Astrocyte (in vitro differentiated cells and primary cell): ENCODE results near the gene CHD6. TPM values are rescaled to one million over a fixed set of nuclear protein-coding genes. Genes with fewer than 3 reads are reported as not detected.

Experiments
- DNase-seq: peaks from one replicate; pipeline ENCODE4 v3.0.0-alpha.2; 2010; ENCODE audit warnings: low read depth
- FAIRE-seq: peaks from 2 replicates; lab custom pipeline; 2011; peaks lifted over from hg19 to GRCh38; lab: Jason Lieb, UNC
- H2AFZ ChIP-seq: 2 replicates; pipeline ENCODE4 v1.6.0; 2012; ENCODE audit warnings: low read depth, low read length, inconsistent platforms
- H3K27ac ChIP-seq: 2 replicates; pipeline ENCODE4 v1.5.1; 2011; ENCODE audit warnings: low read depth, low read length, inconsistent platforms
- H3K27me3 ChIP-seq: 2 replicates; pipeline ENCODE4 v1.6.0; 2011; ENCODE audit warnings: low read length, inconsistent platforms; ENCODE audit not compliant: insufficient read depth
- H3K36me3 ChIP-seq: 2 replicates; pipeline ENCODE4 v1.5.1; 2011; ENCODE audit warnings: low read length, inconsistent platforms; ENCODE audit not compliant: insufficient read depth
- H3K4me1 ChIP-seq: 2 replicates; pipeline ENCODE4 v1.5.1; 2011; ENCODE audit warnings: low read length, inconsistent platforms; ENCODE audit not compliant: insufficient read depth
- H3K4me2 ChIP-seq: 2 replicates; pipeline ENCODE4 v1.6.0; 2012; ENCODE audit warnings: low read length, inconsistent platforms
- H3K4me3 ChIP-seq: 2 replicates; pipeline ENCODE4 v1.5.1; 2011; ENCODE audit warnings: low read depth, mild to moderate bottlenecking, low read length, inconsistent platforms; ENCODE audit not compliant: insufficient read depth
- H3K79me2 ChIP-seq: 2 replicates; pipeline ENCODE4 v1.6.0; 2012; ENCODE audit warnings: mild to moderate bottlenecking, low read length, inconsistent platforms; ENCODE audit not compliant: insufficient read depth
- H3K9ac ChIP-seq: 2 replicates; pipeline ENCODE4 v1.6.0; 2012; ENCODE audit warnings: mild to moderate bottlenecking, low read length, inconsistent platforms
- H3K9me3 ChIP-seq: 2 replicates; pipeline ENCODE4 v1.5.1; 2012; ENCODE audit warnings: low read depth, mild to moderate bottlenecking, low read length, inconsistent platforms; ENCODE audit not compliant: insufficient read depth
- H4K20me1 ChIP-seq: 2 replicates; pipeline ENCODE4 v1.6.0; 2012; ENCODE audit warnings: low read length, inconsistent platforms; ENCODE audit not compliant: insufficient read depth
- H3K27ac Mint-ChIP-seq: one replicate; pipeline ENCODE4 v1.8.0; 2021; ENCODE audit warnings: mild to moderate bottlenecking, mixed read lengths; ENCODE audit not compliant: unreplicated experiment
- H3K27me3 Mint-ChIP-seq: one replicate; pipeline ENCODE4 v1.8.0; 2021; ENCODE audit warnings: low read depth, mixed read lengths; ENCODE audit not compliant: unreplicated experiment
- H3K36me3 Mint-ChIP-seq: one replicate; pipeline ENCODE4 v1.8.0; 2021; ENCODE audit warnings: low read depth, mixed read lengths; ENCODE audit not compliant: unreplicated experiment
- H3K4me1 Mint-ChIP-seq: one replicate; pipeline ENCODE4 v1.8.0; 2021; ENCODE audit warnings: low read depth, mixed read lengths; ENCODE audit not compliant: unreplicated experiment
- H3K4me3 Mint-ChIP-seq: one replicate; pipeline ENCODE4 v1.8.0; 2021; ENCODE audit warnings: mild to moderate bottlenecking, moderate library complexity, mixed read lengths; ENCODE audit not compliant: unreplicated experiment
- H3K9me3 Mint-ChIP-seq: one replicate; pipeline ENCODE4 v1.8.0; 2021; ENCODE audit warnings: mild to moderate bottlenecking, mixed read lengths; ENCODE audit not compliant: unreplicated experiment
- EZH2 ChIP-seq: IDR thresholded peaks from 2 replicates; pipeline ENCODE4 v1.6.1; 2012; ENCODE audit warnings: mild to moderate bottlenecking, low read length, inconsistent platforms; ENCODE audit not compliant: insufficient read depth
- total RNA-seq: library from RNA; stranded (reverse); gene quantifications from 2 replicates; pipeline ENCODE4 v1.2.1, GENCODE V29; 2021
- TF ChIP-seq, protein P1 (sequence below): IDR thresholded peaks from 2 replicates; pipeline ENCODE4 v1.5.1; 2011; ENCODE audit warnings: low read depth, mild to moderate bottlenecking, inconsistent platforms, low read length, moderate library complexity; ENCODE audit not compliant: insufficient read depth

Gene CHD6
- total RNA-seq, 1 donor from 2014 or later, result 44.7 TPM

- TF ChIP-seq EZH2, result no peak
- TF ChIP-seq, protein P1, sequence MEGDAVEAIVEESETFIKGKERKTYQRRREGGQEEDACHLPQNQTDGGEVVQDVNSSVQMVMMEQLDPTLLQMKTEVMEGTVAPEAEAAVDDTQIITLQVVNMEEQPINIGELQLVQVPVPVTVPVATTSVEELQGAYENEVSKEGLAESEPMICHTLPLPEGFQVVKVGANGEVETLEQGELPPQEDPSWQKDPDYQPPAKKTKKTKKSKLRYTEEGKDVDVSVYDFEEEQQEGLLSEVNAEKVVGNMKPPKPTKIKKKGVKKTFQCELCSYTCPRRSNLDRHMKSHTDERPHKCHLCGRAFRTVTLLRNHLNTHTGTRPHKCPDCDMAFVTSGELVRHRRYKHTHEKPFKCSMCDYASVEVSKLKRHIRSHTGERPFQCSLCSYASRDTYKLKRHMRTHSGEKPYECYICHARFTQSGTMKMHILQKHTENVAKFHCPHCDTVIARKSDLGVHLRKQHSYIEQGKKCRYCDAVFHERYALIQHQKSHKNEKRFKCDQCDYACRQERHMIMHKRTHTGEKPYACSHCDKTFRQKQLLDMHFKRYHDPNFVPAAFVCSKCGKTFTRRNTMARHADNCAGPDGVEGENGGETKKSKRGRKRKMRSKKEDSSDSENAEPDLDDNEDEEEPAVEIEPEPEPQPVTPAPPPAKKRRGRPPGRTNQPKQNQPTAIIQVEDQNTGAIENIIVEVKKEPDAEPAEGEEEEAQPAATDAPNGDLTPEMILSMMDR, result no peak
- H3K27ac ChIP-seq, result no peak overlapping the region
- no peak overlapping the region for H3K9ac ChIP-seq
- no peak for FAIRE-seq
- Mint-ChIP-seq H3K27me3 (no peaks in the 10 kb centered on the region), H3K9me3 (no peaks in the 10 kb centered on the region), H3K27ac (no peak overlapping the region), H3K4me3 (no peak overlapping the region), H3K4me1 (no peaks in the 10 kb centered on the region), H3K36me3 (peaks cover 24% of the 10 kb centered on the region)
- peaks cover 8% of the 10 kb centered on the region for H3K36me3 ChIP-seq
- H2AFZ ChIP-seq, result no peak overlapping the region
- peaks cover 4% of the 10 kb centered on the region for H4K20me1 ChIP-seq
- H3K4me3 ChIP-seq, result no peak overlapping the region
- H3K9me3 ChIP-seq, result no peaks in the 10 kb centered on the region
- no peaks in the 10 kb centered on the region for H3K27me3 ChIP-seq
- no peak for DNase-seq
- H3K4me1 ChIP-seq, result no peaks in the 10 kb centered on the region
- H3K79me2 ChIP-seq, result no peaks in the 10 kb centered on the region
- no peak overlapping the region for H3K4me2 ChIP-seq
These were observed 148.3 kb downstream of the CHD6 start for GRCh38 chr20:41469868-41470267.

DNA sequence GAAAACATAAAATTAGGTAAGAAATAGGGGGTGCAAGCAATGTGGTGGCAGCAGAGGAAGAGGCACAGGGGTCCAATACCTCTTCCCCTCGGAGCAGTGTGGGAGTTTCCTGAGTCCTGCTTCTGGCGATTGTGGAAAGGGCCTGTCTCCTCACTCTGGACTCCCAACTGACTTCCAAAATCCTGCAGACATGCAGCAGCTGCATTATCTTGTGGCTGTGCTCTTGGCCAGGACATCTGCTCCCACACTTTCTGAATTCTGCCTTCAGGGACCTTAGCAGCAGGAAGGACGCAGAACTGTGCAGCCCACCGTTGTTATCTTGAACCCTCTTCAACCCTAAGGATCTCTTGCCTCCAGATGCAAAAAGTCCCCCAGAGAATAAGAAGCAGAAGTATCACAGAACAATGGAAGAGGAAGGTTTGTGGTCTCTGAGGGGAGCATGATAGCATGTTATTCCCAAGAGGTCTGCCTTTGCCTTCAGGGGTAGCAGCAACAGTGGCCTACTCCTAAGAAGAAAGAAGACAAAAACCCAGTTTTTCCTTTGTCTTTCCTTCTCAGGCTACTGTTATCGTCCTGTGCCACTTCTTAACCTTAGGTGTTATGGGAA is 149.1 kb downstream of the CHD6 start:
- no peak overlapping the region for H3K27ac Mint-ChIP-seq

DNA sequence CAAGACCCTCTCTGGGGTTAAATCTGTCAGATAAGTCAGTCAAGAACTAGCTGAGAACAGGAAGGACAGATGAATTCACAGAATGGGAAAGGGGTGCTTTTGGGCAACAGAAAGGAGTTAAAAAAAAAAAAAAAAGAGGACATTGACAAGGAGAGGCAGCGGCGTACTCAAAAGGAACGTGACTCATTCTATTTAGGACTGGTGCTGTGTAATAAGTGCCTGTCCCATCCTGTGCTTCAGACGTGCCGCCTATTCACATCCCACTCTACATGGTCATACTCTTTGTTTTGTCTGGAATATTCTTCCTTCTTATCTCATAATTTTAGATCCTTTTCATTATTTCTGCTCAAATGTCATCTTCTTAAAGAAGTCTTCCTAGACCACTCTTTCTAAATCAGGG is 150.5 kb downstream of the CHD6 start:
- H3K4me1 Mint-ChIP-seq, result no peaks in the 10 kb centered on the region

More for the DNA sequence above, 149.1 kb downstream of the CHD6 start:
- Histone ChIP-seq H2AFZ (no peak overlapping the region), H3K27me3 (no peaks in the 10 kb centered on the region), H4K20me1 (peaks cover 3% of the 10 kb centered on the region), H3K4me3 (no peak overlapping the region), H3K4me1 (no peaks in the 10 kb centered on the region), H3K27ac (no peak overlapping the region), H3K4me2 (no peak overlapping the region), H3K79me2 (no peaks in the 10 kb centered on the region), H3K9ac (no peak overlapping the region), H3K9me3 (no peaks in the 10 kb centered on the region), H3K36me3 (peaks cover 8% of the 10 kb centered on the region)
- no peak for TF ChIP-seq EZH2
- TF ChIP-seq, protein P1, result no peak
- Mint-ChIP-seq H3K4me3 (no peak overlapping the region), H3K9me3 (no peaks in the 10 kb centered on the region), H3K36me3 (peaks cover 26% of the 10 kb centered on the region), H3K4me1 (no peaks in the 10 kb centered on the region), H3K27me3 (no peaks in the 10 kb centered on the region)
- no peak for FAIRE-seq
- DNase-seq, result no peak

More for the DNA sequence above, 150.5 kb downstream of the CHD6 start:
- H3K36me3 Mint-ChIP-seq, result peaks cover 23% of the 10 kb centered on the region
- Histone ChIP-seq H3K4me2 (no peak overlapping the region), H4K20me1 (no peaks in the 10 kb centered on the region), H3K27me3 (no peaks in the 10 kb centered on the region), H3K9ac (no peak overlapping the region), H2AFZ (no peak overlapping the region), H3K36me3 (peaks cover 8% of the 10 kb centered on the region), H3K4me3 (no peak overlapping the region), H3K27ac (no peak overlapping the region), H3K4me1 (no peaks in the 10 kb centered on the region), H3K79me2 (no peaks in the 10 kb centered on the region), H3K9me3 (no peaks in the 10 kb centered on the region)
- FAIRE-seq, result no peak
- no peaks in the 10 kb centered on the region for H3K27me3 Mint-ChIP-seq
- no peak for TF ChIP-seq EZH2
- TF ChIP-seq, protein P1, result no peak
- peak; percentile 12 for DNase-seq
- H3K9me3 Mint-ChIP-seq, result no peaks in the 10 kb centered on the region
- H3K4me3 Mint-ChIP-seq, result no peak overlapping the region
- no peak overlapping the region for H3K27ac Mint-ChIP-seq
